SU-DHL-6 (cell line): ENCODE measurements around the gene ZNF688.

Source experiments
- H2AFZ ChIP-seq: fragments of 200-600 bp; sonication (generic); 2 replicates; pipeline ENCODE4 v1.6.1; 2014; ENCODE audit warnings: low read depth, mild to moderate bottlenecking, moderate library complexity, mixed read lengths, antibody characterized with exemption, low read length; ENCODE audit not compliant: severe bottlenecking
- H3F3A ChIP-seq: fragments of 200-600 bp; shearing (Covaris generic); 2 replicates; pipeline ENCODE4 v1.6.0; 2016; ENCODE audit warnings: antibody characterized with exemption, mild to moderate bottlenecking; ENCODE audit not compliant: insufficient read depth
- H3K27ac ChIP-seq: fragments of 200-600 bp; sonication (generic); 2 replicates; pipeline ENCODE4 v1.5.1; 2016; ENCODE audit warnings: low read depth, mild to moderate bottlenecking, low read length, moderate library complexity, mixed read lengths
- H3K27me3 ChIP-seq: fragments of 200-600 bp; sonication (generic), shearing (Covaris generic); 2 replicates; pipeline ENCODE4 v1.6.0; 2014; ENCODE audit warnings: mild to moderate bottlenecking, low read length
- H3K36me3 ChIP-seq: fragments of 200-600 bp; sonication (generic); 2 replicates; pipeline ENCODE4 v1.6.1; 2014; ENCODE audit warnings: mild to moderate bottlenecking, low read length, mixed read lengths
- H3K4me2 ChIP-seq: fragments of 300-600, 200-600 bp; shearing (Covaris generic), sonication (generic); 2 replicates; pipeline ENCODE4 v1.6.0; 2014; ENCODE audit warnings: low read length, low read depth, mild to moderate bottlenecking; ENCODE audit not compliant: poor library complexity, severe bottlenecking
- H3K4me3 ChIP-seq: fragments of 200-600 bp; sonication (generic); 2 replicates; pipeline ENCODE4 v1.5.1; 2014; ENCODE audit warnings: antibody characterized with exemption, low read length, mild to moderate bottlenecking, mixed read lengths; ENCODE audit not compliant: insufficient read depth, poor library complexity, severe bottlenecking
- H3K79me2 ChIP-seq: fragments of 200-600 bp; sonication (generic); 2 replicates; pipeline ENCODE4 v1.6.1; 2014; ENCODE audit warnings: mild to moderate bottlenecking, low read length, moderate library complexity; ENCODE audit not compliant: insufficient read depth
- H3K9ac ChIP-seq: fragments of 200-600 bp; sonication (generic); 2 replicates; pipeline ENCODE4 v1.7.0; 2014; ENCODE audit warnings: mild to moderate bottlenecking, low read length
- H3K9me2 ChIP-seq: fragments of 200-600 bp; sonication (generic); replicated peaks from 2 replicates; pipeline ENCODE4 v1.6.1; 2014; ENCODE audit warnings: low read length; ENCODE audit not compliant: insufficient read depth
- H3K9me3 ChIP-seq: fragments of 200-600 bp; sonication (generic); 2 replicates; pipeline ENCODE4 v1.6.1; 2014; ENCODE audit warnings: low read length, mixed read lengths; ENCODE audit not compliant: insufficient read depth
- H4K20me1 ChIP-seq: fragments of 200-600 bp; sonication (generic); 2 replicates; pipeline ENCODE4 v1.6.1; 2014; ENCODE audit warnings: low read depth, mild to moderate bottlenecking, antibody characterized with exemption, low read length, moderate library complexity, mixed read lengths
- CTCF ChIP-seq: fragments of 200-600 bp; sonication (generic); IDR thresholded peaks from one replicate; pipeline ENCODE4 v1.5.1; 2017; ENCODE audit warnings: antibody characterized with exemption, mild to moderate bottlenecking, low read length, moderate library complexity; ENCODE audit not compliant: insufficient read depth, poor library complexity, severe bottlenecking
- EZH2phosphoT487 ChIP-seq: fragments of 200-600 bp; sonication (generic), shearing (Covaris generic); conservative IDR thresholded peaks from 2 replicates; pipeline ENCODE4 v1.6.1; 2018; ENCODE audit warnings: mild to moderate bottlenecking, antibody characterized with exemption, low read length, moderate library complexity, mixed read lengths

ZNF688 gene

GRCh38 chr16:30555315-30556124 lies 16.0 kb downstream of the ZNF688 start:
- H3K36me3 ChIP-seq = no peaks in the 10 kb centered on the region
- peaks cover 5% of the 10 kb centered on the region; the same call in 1 of the 2 replicates for H3F3A ChIP-seq

GRCh38 chr16:30554557-30555314 lies 16.8 kb downstream of the ZNF688 start:
- no peak overlapping the region for H3K4me2 ChIP-seq
- TF ChIP-seq CTCF (no peak), EZH2phosphoT487 (no peak)

More at GRCh38 chr16:30555315-30556124, 16.0 kb downstream of the ZNF688 start:
- H3K9me2 ChIP-seq = no peaks in the 10 kb centered on the region
- H3K27me3 ChIP-seq = no peaks in the 10 kb centered on the region
- no peak overlapping the region for H3K4me3 ChIP-seq
- no peak overlapping the region for H3K27ac ChIP-seq
- no peaks in the 10 kb centered on the region for H4K20me1 ChIP-seq
- no peak overlapping the region for H3K4me2 ChIP-seq
- peaks cover 15% of the 10 kb centered on the region; the same call in 1 of the 2 replicates for H3K79me2 ChIP-seq
- H3K9me3 ChIP-seq = no peaks in the 10 kb centered on the region
- no peak overlapping the region for H3K9ac ChIP-seq
- TF ChIP-seq EZH2phosphoT487 = no peak
- TF ChIP-seq CTCF = no peak
- no peak overlapping the region for H2AFZ ChIP-seq

GRCh38 chr16:30553393-30553899 lies 18.1 kb downstream of the ZNF688 start:
- Histone ChIP-seq H3K4me2 (no peak overlapping the region), H3K9me3 (no peaks in the 10 kb centered on the region), H4K20me1 (no peaks in the 10 kb centered on the region), H3K27me3 (no peaks in the 10 kb centered on the region), H3K4me3 (no peak overlapping the region), H3K36me3 (no peaks in the 10 kb centered on the region), H2AFZ (no peak overlapping the region), H3K9ac (no peak overlapping the region), H3K79me2 (peaks cover 15% of the 10 kb centered on the region; the same call in 1 of the 2 replicates), H3K27ac (no peak overlapping the region), H3K9me2 (no peaks in the 10 kb centered on the region), H3F3A (no peaks in the 10 kb centered on the region; the same call in 1 of the 2 replicates)
- TF ChIP-seq CTCF (no peak), EZH2phosphoT487 (no peak)

More at GRCh38 chr16:30554557-30555314, 16.8 kb downstream of the ZNF688 start:
- Histone ChIP-seq H3K36me3 (no peaks in the 10 kb centered on the region), H3K9ac (no peak overlapping the region), H3K27ac (no peak overlapping the region), H3K79me2 (peaks cover 15% of the 10 kb centered on the region; the same call in 1 of the 2 replicates), H2AFZ (no peak overlapping the region), H3K4me3 (no peak overlapping the region), H4K20me1 (no peaks in the 10 kb centered on the region), H3K9me3 (no peaks in the 10 kb centered on the region), H3F3A (peaks cover under 1% of the 10 kb centered on the region; the same call in 1 of the 2 replicates), H3K27me3 (no peaks in the 10 kb centered on the region), H3K9me2 (no peaks in the 10 kb centered on the region)
